Activated T-helper 1 cell treated with anti-CD3 and anti-CD28 coated beads, Interleukin-12 subunit alpha, Interleukin-12 subunit beta, Interleukin-2, Interleukin-4 antibody, amounts not matched to agents 30 ng/mL and 10 ng/mL and 1 ng/mL, durations not matched to agents 14 hours and 24 hours and 36 hours (primary cell): ENCODE data around the gene ZNF467. TPM values are rescaled to one million over a fixed set of nuclear protein-coding genes. Genes with fewer than 3 reads are reported as not detected.

Experiments
- DNase-seq: peaks from one replicate; pipeline ENCODE4 v3.0.0; 2021; ENCODE audit warnings: low spot score
- H3K27ac Mint-ChIP-seq: one replicate; pipeline ENCODE4 v1.8.0; 2021; ENCODE audit warnings: mild to moderate bottlenecking, mixed read lengths
- H3K27me3 Mint-ChIP-seq: one replicate; pipeline ENCODE4 v1.8.0; 2022; ENCODE audit warnings: mild to moderate bottlenecking, moderate library complexity, mixed read lengths; ENCODE audit not compliant: insufficient read depth
- H3K36me3 Mint-ChIP-seq: one replicate; pipeline ENCODE4 v1.8.0; 2021; ENCODE audit warnings: low read depth, mixed read lengths
- H3K4me1 Mint-ChIP-seq: one replicate; pipeline ENCODE4 v1.8.0; 2021; ENCODE audit warnings: low read depth, mixed read lengths
- H3K4me3 Mint-ChIP-seq: one replicate; pipeline ENCODE4 v1.8.0; 2021; ENCODE audit warnings: mild to moderate bottlenecking, moderate library complexity, mixed read lengths
- H3K9me3 Mint-ChIP-seq: one replicate; pipeline ENCODE4 v1.8.0; 2021; ENCODE audit warnings: mixed read lengths
- intact Hi-C: fragments of 100-400 bp; cut with micrococcal nuclease; formaldehyde crosslinking; loops from one replicate; pipeline ENCODE4 v1.15.1; 2024
- total RNA-seq: library from RNA; stranded (reverse); gene quantifications from 2 replicates; pipeline ENCODE4 v1.2.3, GENCODE V29; 2022

Gene ZNF467
- total RNA-seq, 1 donor from 2014 or later: 0.10 TPM

GRCh38 chr7:149769915-149770314, 3.5 kb downstream of the ZNF467 start:
- Mint-ChIP-seq H3K27ac (no peak overlapping the region), H3K36me3 (no peaks in the 10 kb centered on the region), H3K27me3 (peaks cover 22% of the 10 kb centered on the region), H3K4me3 (no peak overlapping the region), H3K9me3 (no peaks in the 10 kb centered on the region), H3K4me1 (no peaks in the 10 kb centered on the region)
- intact Hi-C loops: loop anchor here (5.0 kb wide), 1 partner anchor 1572 kb away; the partner anchor contains the start of gene NUB1
- DNase-seq: no peak

- Mint-ChIP-seq H3K4me1 (no peaks in the 10 kb centered on the region), H3K27ac (no peak overlapping the region), H3K27me3 (peaks cover 13% of the 10 kb centered on the region), H3K9me3 (no peaks in the 10 kb centered on the region), H3K4me3 (no peak overlapping the region), H3K36me3 (no peaks in the 10 kb centered on the region)
- intact Hi-C loops: no loop called here
- DNase-seq: no peak
Measured at GRCh38 chr7:149768931-149769330, 4.5 kb downstream of the ZNF467 start.

GRCh38 chr7:149767068-149767467, 6.3 kb downstream of the ZNF467 start:
- H3K4me1 Mint-ChIP-seq: no peaks in the 10 kb centered on the region
- peaks cover 6% of the 10 kb centered on the region for H3K27me3 Mint-ChIP-seq
- H3K27ac Mint-ChIP-seq: no peak overlapping the region
- no peak for DNase-seq
- no peaks in the 10 kb centered on the region for H3K9me3 Mint-ChIP-seq
- H3K4me3 Mint-ChIP-seq: no peak overlapping the region
- no peaks in the 10 kb centered on the region for H3K36me3 Mint-ChIP-seq
- intact Hi-C loops: no loop called here

- intact Hi-C loops: no loop called here
- Mint-ChIP-seq H3K4me3 (no peak overlapping the region), H3K27me3 (peaks cover 6% of the 10 kb centered on the region)
Measured at GRCh38 chr7:149766135-149766675, 7.2 kb downstream of the ZNF467 start.

GRCh38 chr7:149765399-149766121, 7.8 kb downstream of the ZNF467 start:
- DNase-seq: no peak
- no peaks in the 10 kb centered on the region for H3K9me3 Mint-ChIP-seq
- H3K4me1 Mint-ChIP-seq: no peaks in the 10 kb centered on the region
- peaks cover 6% of the 10 kb centered on the region for H3K27me3 Mint-ChIP-seq
- intact Hi-C loops: no loop called here
- H3K27ac Mint-ChIP-seq: no peak overlapping the region
- no peak overlapping the region for H3K4me3 Mint-ChIP-seq
- no peaks in the 10 kb centered on the region for H3K36me3 Mint-ChIP-seq

More at GRCh38 chr7:149766135-149766675, 7.2 kb downstream of the ZNF467 start:
- no peak for DNase-seq
- Mint-ChIP-seq H3K9me3 (no peaks in the 10 kb centered on the region), H3K4me1 (no peaks in the 10 kb centered on the region), H3K36me3 (no peaks in the 10 kb centered on the region), H3K27ac (no peak overlapping the region)

- no peaks in the 10 kb centered on the region for H3K4me1 Mint-ChIP-seq
- peaks cover 3% of the 10 kb centered on the region for H3K27me3 Mint-ChIP-seq
- DNase-seq: no peak
- H3K9me3 Mint-ChIP-seq: no peaks in the 10 kb centered on the region
- H3K27ac Mint-ChIP-seq: no peak overlapping the region
- H3K36me3 Mint-ChIP-seq: no peaks in the 10 kb centered on the region
- intact Hi-C loops: no loop called here
- H3K4me3 Mint-ChIP-seq: no peak overlapping the region
Measured at GRCh38 chr7:149764481-149765398, 8.6 kb downstream of the ZNF467 start.

- DNase-seq: no peak
- intact Hi-C loops: no loop called here
- H3K4me1 Mint-ChIP-seq: no peaks in the 10 kb centered on the region
- H3K4me3 Mint-ChIP-seq: no peak overlapping the region
- no peaks in the 10 kb centered on the region for H3K9me3 Mint-ChIP-seq
- H3K36me3 Mint-ChIP-seq: no peaks in the 10 kb centered on the region
- no peak overlapping the region for H3K27ac Mint-ChIP-seq
- H3K27me3 Mint-ChIP-seq: peaks cover 3% of the 10 kb centered on the region
Measured at GRCh38 chr7:149763563-149764240, 9.7 kb downstream of the ZNF467 start.

- H3K27me3 Mint-ChIP-seq: peaks cover under 1% of the 10 kb centered on the region
- intact Hi-C loops: no loop called here
- H3K27ac Mint-ChIP-seq: no peak overlapping the region
- no peak overlapping the region for H3K4me3 Mint-ChIP-seq
- H3K9me3 Mint-ChIP-seq: no peaks in the 10 kb centered on the region
- no peak for DNase-seq
- H3K4me1 Mint-ChIP-seq: no peaks in the 10 kb centered on the region
- no peaks in the 10 kb centered on the region for H3K36me3 Mint-ChIP-seq
Measured at GRCh38 chr7:149762610-149763009, 10.8 kb downstream of the ZNF467 start.

- DNase-seq: no peak
- Mint-ChIP-seq H3K27me3 (no peaks in the 10 kb centered on the region), H3K27ac (no peak overlapping the region), H3K36me3 (no peaks in the 10 kb centered on the region), H3K9me3 (no peaks in the 10 kb centered on the region), H3K4me3 (no peak overlapping the region), H3K4me1 (no peaks in the 10 kb centered on the region)
- intact Hi-C loops: no loop called here
Measured at GRCh38 chr7:149762089-149762488, 11.3 kb downstream of the ZNF467 start.

- no peak overlapping the region for H3K27ac Mint-ChIP-seq
- intact Hi-C loops: no loop called here
- H3K27me3 Mint-ChIP-seq: no peaks in the 10 kb centered on the region
- DNase-seq: no peak
- H3K4me1 Mint-ChIP-seq: no peaks in the 10 kb centered on the region
- H3K9me3 Mint-ChIP-seq: no peaks in the 10 kb centered on the region
- no peak overlapping the region for H3K4me3 Mint-ChIP-seq
- H3K36me3 Mint-ChIP-seq: no peaks in the 10 kb centered on the region
Measured at GRCh38 chr7:149761307-149761706, 12.1 kb downstream of the ZNF467 start.

- Mint-ChIP-seq H3K9me3 (no peaks in the 10 kb centered on the region), H3K27ac (no peak overlapping the region), H3K4me1 (no peaks in the 10 kb centered on the region), H3K27me3 (peaks cover 3% of the 10 kb centered on the region), H3K36me3 (no peaks in the 10 kb centered on the region), H3K4me3 (no peak overlapping the region)
- no peak for DNase-seq
- intact Hi-C loops: no loop called here
Measured at GRCh38 chr7:149760538-149760937, 12.8 kb downstream of the ZNF467 start.

- no peaks in the 10 kb centered on the region for H3K9me3 Mint-ChIP-seq
- no peaks in the 10 kb centered on the region for H3K4me1 Mint-ChIP-seq
- no peak overlapping the region for H3K4me3 Mint-ChIP-seq
- H3K27ac Mint-ChIP-seq: no peak overlapping the region
- peaks cover 3% of the 10 kb centered on the region for H3K27me3 Mint-ChIP-seq
- no peak for DNase-seq
- no peaks in the 10 kb centered on the region for H3K36me3 Mint-ChIP-seq
- intact Hi-C loops: no loop called here
Measured at GRCh38 chr7:149759093-149759860, 14.1 kb downstream of the ZNF467 start.
